Transverse colon (tissue), 4 donors: ENCODE results near the gene TMEM187. TPM values are rescaled to one million over a fixed set of nuclear protein-coding genes. Genes with fewer than 3 reads are reported as not detected.

ENCODE experiments used
- DNase-seq: peaks from one replicate; pipeline ENCODE4 v3.0.0-alpha.2; 2019
- H3K27ac ChIP-seq, 4 donors: fragments of 200-600 bp; sonication (generic); 2 replicates each; pipeline ENCODE4 v1.5.1; 2016 to 2018; ENCODE audit warnings: inconsistent platforms in 4 of 4
- H3K27me3 ChIP-seq: fragments of 200-600 bp; sonication (generic); 2 replicates; pipeline ENCODE4 v1.5.1; 2017; ENCODE audit warnings: inconsistent platforms
- H3K36me3 ChIP-seq, 4 donors: fragments of 200-600 bp; sonication (generic); 2 replicates each; pipeline ENCODE4 v1.5.1; 2017 to 2019; ENCODE audit warnings: inconsistent platforms in 4 of 4
- H3K4me1 ChIP-seq, 4 donors: fragments of 200-600 bp; sonication (generic); 2 replicates each; pipeline ENCODE4 v1.5.1; 2017 to 2020; ENCODE audit warnings: inconsistent platforms in 4 of 4
- H3K4me3 ChIP-seq, 4 donors: fragments of 200-600 bp; sonication (generic); 1 replicate in 1 of 4; 2 replicates in 3 of 4; pipeline versions ENCODE4 v1.5.1 to v1.6.1; 2017 to 2019; ENCODE audit warnings: inconsistent platforms in 4 of 4
- H3K9me3 ChIP-seq, 2 donors: fragments of 200-600 bp; sonication (generic); 2 replicates each; pipeline ENCODE4 v1.5.1; 2017 to 2019; ENCODE audit warnings: inconsistent platforms in 2 of 2
- EP300 ChIP-seq: sonication (generic); formaldehyde crosslinking; IDR thresholded peaks from one replicate; pipeline ENCODE4 v1.6.1; 2017; ENCODE audit warnings: antibody characterized with exemption, low read depth
- POLR2A ChIP-seq: fragments of 450-650 bp; IDR thresholded peaks from one replicate; pipeline ENCODE4 v1.6.1; 2016; ENCODE audit warnings: antibody characterized with exemption, mild to moderate bottlenecking, moderate library complexity
- POLR2AphosphoS5 ChIP-seq, 3 donors: sonication (generic); formaldehyde crosslinking; IDR thresholded peaks; one replicate each; pipeline ENCODE4 v1.6.1; 2016; ENCODE audit warnings: antibody characterized with exemption in 3 of 3
- whole genome bisulfite sequencing, 2 donors: methylation state at CpG; one replicate each; pipeline ENCODE4 v1.1.5; 2018; ENCODE audit warnings: low coverage in 1 of 2; 5-methylcytosine and 5-hydroxymethylcytosine counted together
- in situ Hi-C, 4 donors: fragments of 200-750 bp; cut with MboI; loops; one replicate each; pipeline versions ENCODE4 v1.15.0 to v1.15.1; 2017; ENCODE audit warnings: low sequenced_read_pairs in 3 of 4, low pct_ligation_motif_present in 1 of 4, low pct_unique_long_range_greater_than_20kb in 1 of 4
- intact Hi-C: fragments of 100-400 bp; cut with DNase I; formaldehyde crosslinking; loops from one replicate; pipeline ENCODE4 v1.15.1; 2023; ENCODE audit warnings: low total_unique reads
- total RNA-seq, 4 donors: library from RNA; depleted of rRNA; stranded (reverse); fragments of >200 nt; gene quantifications; one replicate each; pipeline ENCODE4 v1.1.0, GENCODE V29; 2016
- TF ChIP-seq, protein P1 (sequence below), 5 experiments: fragments of 200-600 bp in 3 of 5; fragments of 450-650 bp in 2 of 5; sonication (generic) in 3 of 5; IDR thresholded peaks; 1 replicate in 2 of 5; 2 replicates in 3 of 5; pipeline ENCODE4 v1.5.1; 2016 to 2017; ENCODE audit warnings: antibody characterized with exemption in 5 of 5, inconsistent platforms in 3 of 5, mild to moderate bottlenecking in 2 of 5, moderate library complexity in 1 of 5

TMEM187 gene
- total RNA-seq, 4 donors from 2014 or later: 1.6 to 11.2 (median 5.5) TPM

DNA sequence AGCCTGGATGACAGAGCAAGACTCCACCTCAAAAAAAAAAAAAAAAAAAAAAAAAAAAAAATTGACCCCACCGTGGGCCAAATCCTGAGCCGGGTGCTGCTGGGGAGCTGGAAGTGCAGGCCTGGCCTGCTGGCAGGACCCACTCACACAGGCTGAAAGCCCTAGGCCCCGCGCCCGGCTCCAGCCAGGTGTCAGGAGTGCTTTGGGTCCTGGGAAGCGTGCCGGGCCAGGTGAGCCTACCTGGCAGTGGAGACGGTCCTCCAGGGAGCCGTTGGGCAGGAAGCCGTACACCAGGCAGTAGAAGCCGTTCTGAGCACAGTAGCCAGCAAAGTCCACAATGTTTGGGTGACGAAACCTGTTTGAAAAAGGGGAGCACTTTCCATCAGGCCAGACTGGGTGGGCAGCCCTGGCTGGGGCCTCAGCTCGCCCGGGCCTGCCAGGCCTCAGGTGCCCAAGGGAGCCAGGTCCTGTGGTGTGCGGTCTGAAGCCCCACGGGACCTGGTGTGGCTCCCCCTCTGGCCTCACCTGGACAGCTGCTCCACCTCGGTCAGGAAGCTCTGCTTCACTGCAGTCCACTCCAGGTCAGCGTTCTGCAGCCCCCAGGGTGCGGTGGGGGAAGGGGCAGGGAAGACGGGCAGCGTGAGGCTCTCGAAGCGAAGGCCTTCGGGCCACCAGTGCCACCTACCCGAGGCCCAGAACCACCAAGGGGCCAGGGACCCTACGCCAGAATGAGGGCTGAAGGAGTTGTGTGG is 45.4 kb downstream of the TMEM187 start:
- H3K36me3 ChIP-seq: no peaks in the 10 kb centered on the region
- no peaks in the 10 kb centered on the region for H3K27me3 ChIP-seq
- in situ Hi-C loops (no loop called here), intact Hi-C loops (no loop called here)
- H3K9me3 ChIP-seq: no peaks in the 10 kb centered on the region
- no peak overlapping the region for H3K4me3 ChIP-seq
- peaks cover 0 to 27% (median 9%) of the 10 kb centered on the region in 4 donors for H3K4me1 ChIP-seq
- H3K27ac ChIP-seq: peak overlapping the region; percentile 87 to 96 (median 94)
- WGBS, 2 donors: 82% methylated on average over 20 of the region's 26 CpGs; no CpG with 5 or more reads in 1 of the 2 donors
- no peak for TF ChIP-seq EP300
- TF ChIP-seq POLR2A: no peak
- TF ChIP-seq, protein P1, sequence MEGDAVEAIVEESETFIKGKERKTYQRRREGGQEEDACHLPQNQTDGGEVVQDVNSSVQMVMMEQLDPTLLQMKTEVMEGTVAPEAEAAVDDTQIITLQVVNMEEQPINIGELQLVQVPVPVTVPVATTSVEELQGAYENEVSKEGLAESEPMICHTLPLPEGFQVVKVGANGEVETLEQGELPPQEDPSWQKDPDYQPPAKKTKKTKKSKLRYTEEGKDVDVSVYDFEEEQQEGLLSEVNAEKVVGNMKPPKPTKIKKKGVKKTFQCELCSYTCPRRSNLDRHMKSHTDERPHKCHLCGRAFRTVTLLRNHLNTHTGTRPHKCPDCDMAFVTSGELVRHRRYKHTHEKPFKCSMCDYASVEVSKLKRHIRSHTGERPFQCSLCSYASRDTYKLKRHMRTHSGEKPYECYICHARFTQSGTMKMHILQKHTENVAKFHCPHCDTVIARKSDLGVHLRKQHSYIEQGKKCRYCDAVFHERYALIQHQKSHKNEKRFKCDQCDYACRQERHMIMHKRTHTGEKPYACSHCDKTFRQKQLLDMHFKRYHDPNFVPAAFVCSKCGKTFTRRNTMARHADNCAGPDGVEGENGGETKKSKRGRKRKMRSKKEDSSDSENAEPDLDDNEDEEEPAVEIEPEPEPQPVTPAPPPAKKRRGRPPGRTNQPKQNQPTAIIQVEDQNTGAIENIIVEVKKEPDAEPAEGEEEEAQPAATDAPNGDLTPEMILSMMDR (IDR thresholded peaks at IDR 0.05): no peak
- TF ChIP-seq POLR2AphosphoS5 (IDR thresholded peaks at IDR 0.05): no peak
- DNase-seq: no peak

DNA sequence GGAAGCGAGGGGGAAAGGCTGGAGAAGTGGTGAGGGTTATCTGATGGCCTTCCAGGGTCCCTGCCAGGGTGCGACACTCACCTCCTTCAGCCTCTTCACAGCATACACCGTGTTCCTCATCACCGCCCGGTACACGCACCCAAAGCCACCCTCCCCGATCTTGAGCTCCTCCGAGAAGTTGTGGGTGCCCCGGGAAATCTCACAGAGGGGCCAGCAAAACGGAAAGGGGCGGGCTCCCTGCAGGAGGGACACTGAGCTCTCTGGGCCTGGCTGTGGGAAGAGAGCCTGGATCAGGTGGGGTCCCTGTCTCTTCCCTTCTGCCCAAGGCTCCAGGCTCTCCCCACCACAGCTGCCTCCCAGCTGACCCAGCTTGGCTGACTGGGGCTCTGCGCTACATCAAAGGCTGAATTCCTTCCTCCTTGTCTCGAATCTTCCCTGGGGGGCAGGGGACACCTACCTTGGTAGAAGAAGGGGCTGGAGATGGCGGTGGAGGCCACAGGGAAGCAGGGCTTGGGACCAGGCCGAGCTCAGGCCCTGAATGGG is 46.0 kb downstream of the TMEM187 start:
- peak overlapping the region; percentile 43 to 67 (median 59) for H3K4me3 ChIP-seq
- WGBS, 2 donors: 69% methylated on average over 15 of the region's 15 CpGs; no CpG with 5 or more reads in 1 of the 2 donors
- intact Hi-C loops: no loop called here
- no peaks in the 10 kb centered on the region for H3K36me3 ChIP-seq
- H3K27ac ChIP-seq: peak overlapping the region; percentile 87 to 96 (median 94)
- no peak for DNase-seq
- in situ Hi-C loops: no loop called here
- H3K27me3 ChIP-seq: no peaks in the 10 kb centered on the region
- H3K4me1 ChIP-seq: peaks cover 0 to 27% (median 9%) of the 10 kb centered on the region in 4 donors
- no peak for TF ChIP-seq POLR2AphosphoS5 (IDR thresholded peaks at IDR 0.05)
- no peak for TF ChIP-seq POLR2A
- TF ChIP-seq EP300: no peak
- TF ChIP-seq, protein P1 (IDR thresholded peaks at IDR 0.05): no peak
- H3K9me3 ChIP-seq: no peaks in the 10 kb centered on the region

DNA sequence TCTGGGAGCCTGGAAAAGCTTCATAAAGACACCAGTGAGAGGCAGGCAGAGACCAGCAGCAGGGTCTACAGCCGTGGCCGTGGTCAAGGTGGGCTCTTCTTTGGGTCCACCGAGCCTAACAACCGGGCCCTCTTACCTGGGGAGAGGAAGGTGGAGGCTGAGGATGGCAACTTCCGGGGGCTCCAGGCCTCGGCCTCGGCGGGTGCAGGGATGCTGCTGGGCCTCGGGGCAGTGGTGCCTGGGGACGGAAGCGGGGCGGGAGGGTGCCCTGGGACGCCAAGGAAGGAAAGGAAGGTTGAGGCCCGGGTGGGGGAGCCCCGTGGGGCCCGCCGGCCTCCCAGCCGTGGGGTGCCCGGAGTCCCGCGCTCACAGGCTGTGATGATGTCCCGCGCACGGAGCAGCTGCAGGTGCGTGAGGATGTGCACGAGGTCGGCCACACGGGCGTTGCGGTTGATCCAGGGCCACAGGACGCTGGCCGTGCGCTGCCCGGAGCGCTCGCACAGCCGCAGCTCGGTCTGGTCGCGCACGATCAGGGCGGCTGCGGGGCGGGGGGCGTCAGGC is 46.6 kb downstream of the TMEM187 start:
- intact Hi-C loops: no loop called here
- in situ Hi-C loops: no loop called here
- H3K4me3 ChIP-seq: peak overlapping the region; percentile 43 to 67 (median 59)
- peak overlapping the region; percentile 87 to 96 (median 94) for H3K27ac ChIP-seq
- H3K27me3 ChIP-seq: no peaks in the 10 kb centered on the region
- peak; percentile 21 for DNase-seq
- no peaks in the 10 kb centered on the region for H3K36me3 ChIP-seq
- no peaks in the 10 kb centered on the region for H3K9me3 ChIP-seq
- WGBS, 2 donors: 58% methylated on average over 23 of the region's 45 CpGs; no CpG with 5 or more reads in 1 of the 2 donors
- peaks cover 0 to 24% (median 7%) of the 10 kb centered on the region in 4 donors for H3K4me1 ChIP-seq
- no peak for TF ChIP-seq POLR2AphosphoS5 (IDR thresholded peaks at IDR 0.05)
- no peak for TF ChIP-seq POLR2A
- TF ChIP-seq, protein P1 (IDR thresholded peaks at IDR 0.05): no peak
- TF ChIP-seq EP300: no peak
